GM19467 (cell line): ENCODE measurements around the gene CORO7.
"Not testable (repeated sequence)": the region's sequence is repeated elsewhere in the genome, so short reads cannot be mapped to it uniquely, and the experiment has no call there.

Experiments used
- ATAC-seq: cut with Tn5 transposase; IDR thresholded peaks from one replicate; pipeline ENCODE4 v1.9.1; 2021; ENCODE audit warnings: mild to moderate bottlenecking, moderate library complexity; ENCODE audit not compliant: unreplicated experiment

The CORO7 gene

GRCh38 chr16:4403133-4403949 is 13.1 kb downstream of the CORO7 start:
- no peak for ATAC-seq

- ATAC-seq, result no peak
Observed at GRCh38 chr16:4402439-4403132, 13.8 kb downstream of the CORO7 start.

- ATAC-seq, result no peak
Observed at GRCh38 chr16:4401510-4401909, 14.9 kb downstream of the CORO7 start.

- no peak for ATAC-seq
Observed at GRCh38 chr16:4401094-4401501, 15.3 kb downstream of the CORO7 start.

- ATAC-seq, result no peak
Observed at GRCh38 chr16:4399001-4399730, 17.2 kb downstream of the CORO7 start.

GRCh38 chr16:4395055-4395726 is 21.2 kb downstream of the CORO7 start:
- ATAC-seq, result no peak

- not testable (repeated sequence) for ATAC-seq
Observed at GRCh38 chr16:4393850-4394249, 22.5 kb downstream of the CORO7 start.

- ATAC-seq, result no peak
Observed at GRCh38 chr16:4393240-4393600, 23.2 kb downstream of the CORO7 start.

- ATAC-seq, result no peak
Observed at GRCh38 chr16:4392382-4393239, 23.8 kb downstream of the CORO7 start.

GRCh38 chr16:4391631-4392381 is 24.6 kb downstream of the CORO7 start:
- no peak for ATAC-seq

- no peak for ATAC-seq
Observed at GRCh38 chr16:4390266-4391260, 25.8 kb downstream of the CORO7 start.

GRCh38 chr16:4389051-4389955 is 27.1 kb downstream of the CORO7 start:
- ATAC-seq, result no peak

- no peak for ATAC-seq
Observed at GRCh38 chr16:4388271-4389021, 27.9 kb downstream of the CORO7 start.

GRCh38 chr16:4387781-4388180 is 28.6 kb downstream of the CORO7 start:
- ATAC-seq, result no peak

- no peak for ATAC-seq
Observed at GRCh38 chr16:4386951-4387565, 29.3 kb downstream of the CORO7 start.

- ATAC-seq, result no peak
Observed at GRCh38 chr16:4386451-4386805, 30.0 kb downstream of the CORO7 start.
